ENCODE data around the gene CREB3L2.
A peak's percentile ranks its signal among the peaks of the same experiment; 100 is the strongest.

CREB3L2 gene

DNA sequence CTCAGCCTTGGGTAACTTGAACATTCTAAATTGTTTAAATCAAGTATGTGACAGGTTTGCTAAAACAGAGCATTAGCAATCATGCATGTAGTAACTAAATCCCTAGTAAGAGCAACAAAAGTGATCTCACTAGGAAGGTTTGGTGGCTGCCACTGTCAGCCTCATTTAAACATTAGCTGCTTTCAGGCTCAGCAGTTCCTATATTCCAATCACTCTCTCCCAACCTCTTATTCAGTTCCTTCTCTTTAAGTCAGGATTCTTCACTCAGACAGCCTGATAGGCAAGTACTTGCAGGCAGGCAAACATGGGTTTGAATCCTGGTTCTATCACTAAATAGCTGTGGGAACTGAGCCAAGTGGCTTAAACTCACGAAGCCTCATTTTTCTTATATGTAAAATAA is 3.6 kb downstream of the CREB3L2 start:
- TF ChIP-seq, protein P1, sequence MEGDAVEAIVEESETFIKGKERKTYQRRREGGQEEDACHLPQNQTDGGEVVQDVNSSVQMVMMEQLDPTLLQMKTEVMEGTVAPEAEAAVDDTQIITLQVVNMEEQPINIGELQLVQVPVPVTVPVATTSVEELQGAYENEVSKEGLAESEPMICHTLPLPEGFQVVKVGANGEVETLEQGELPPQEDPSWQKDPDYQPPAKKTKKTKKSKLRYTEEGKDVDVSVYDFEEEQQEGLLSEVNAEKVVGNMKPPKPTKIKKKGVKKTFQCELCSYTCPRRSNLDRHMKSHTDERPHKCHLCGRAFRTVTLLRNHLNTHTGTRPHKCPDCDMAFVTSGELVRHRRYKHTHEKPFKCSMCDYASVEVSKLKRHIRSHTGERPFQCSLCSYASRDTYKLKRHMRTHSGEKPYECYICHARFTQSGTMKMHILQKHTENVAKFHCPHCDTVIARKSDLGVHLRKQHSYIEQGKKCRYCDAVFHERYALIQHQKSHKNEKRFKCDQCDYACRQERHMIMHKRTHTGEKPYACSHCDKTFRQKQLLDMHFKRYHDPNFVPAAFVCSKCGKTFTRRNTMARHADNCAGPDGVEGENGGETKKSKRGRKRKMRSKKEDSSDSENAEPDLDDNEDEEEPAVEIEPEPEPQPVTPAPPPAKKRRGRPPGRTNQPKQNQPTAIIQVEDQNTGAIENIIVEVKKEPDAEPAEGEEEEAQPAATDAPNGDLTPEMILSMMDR (IDR thresholded peaks at IDR 0.05; ENCODE audit: low read depth, low read length, missing control alignments) = no peak
- DNase-seq (ENCODE audit: low read depth) = no peak
- in situ Hi-C loops (cut with HindIII; ENCODE audit: low sequenced_read_pairs) = loop anchor here (10.0 kb wide), 1 partner anchor 393 kb away; no protein-coding TSS in a partner anchor
- H3K4me3 ChIP-seq (ENCODE audit: low read depth, low read length) = no peak overlapping the region

DNA sequence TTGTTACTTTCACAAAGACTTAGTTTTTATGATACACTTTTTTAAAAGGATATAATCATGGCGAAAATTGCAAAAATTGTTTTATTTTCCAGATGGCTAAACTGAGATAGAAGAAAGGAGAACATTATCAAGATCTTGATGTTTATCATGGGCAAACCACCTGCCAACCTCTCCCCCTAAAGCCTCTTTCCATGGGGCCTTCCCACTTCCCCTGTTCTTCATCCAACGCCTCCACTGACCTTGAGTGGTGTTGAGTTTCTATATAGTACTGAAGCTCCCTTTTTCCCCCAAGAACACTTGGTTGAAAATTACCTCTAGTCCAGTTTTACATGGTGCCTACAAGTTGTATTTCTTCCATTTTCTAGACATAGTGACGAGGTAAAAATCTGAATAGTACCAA is 5.0 kb downstream of the CREB3L2 start:
- H3K4me3 ChIP-seq (ENCODE audit: low read depth, low read length) = no peak overlapping the region
- in situ Hi-C loops (cut with HindIII; ENCODE audit: low sequenced_read_pairs) = loop anchor here (10.0 kb wide), 1 partner anchor 392 kb away; no protein-coding TSS in a partner anchor
- no peak for DNase-seq (ENCODE audit: low read depth)
- TF ChIP-seq, protein P1 (IDR thresholded peaks at IDR 0.05; ENCODE audit: low read depth, low read length, missing control alignments) = no peak

DNA sequence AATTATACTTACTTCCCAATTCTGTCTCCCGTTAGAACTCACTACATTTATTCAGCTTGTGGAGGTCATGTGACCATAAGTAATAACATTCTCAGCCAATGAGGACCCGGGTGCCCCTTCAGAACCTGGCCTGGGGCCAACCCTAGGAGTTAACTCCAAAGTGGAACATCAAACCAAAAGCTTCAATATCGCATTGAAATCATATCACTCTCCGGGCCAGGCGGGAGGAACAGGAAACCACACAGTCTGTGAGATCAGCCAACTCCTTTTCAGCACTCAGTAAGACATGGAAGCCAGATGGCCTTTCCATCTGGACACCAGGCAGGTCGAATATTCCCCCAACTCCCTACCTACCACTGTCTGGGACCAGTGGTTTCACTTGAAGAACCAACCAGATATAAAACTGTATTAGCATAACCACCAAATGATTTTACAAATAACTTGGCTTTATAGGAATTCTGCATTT is 5.5 kb downstream of the CREB3L2 start:
- peak; percentile 79 for DNase-seq (ENCODE audit: low read depth)
- TF ChIP-seq, protein P1 (IDR thresholded peaks at IDR 0.05; ENCODE audit: low read depth, low read length, missing control alignments) = no peak
- H3K4me3 ChIP-seq (ENCODE audit: low read depth, low read length) = no peak overlapping the region
- in situ Hi-C loops (cut with HindIII; ENCODE audit: low sequenced_read_pairs) = loop anchor here (10.0 kb wide), 1 partner anchor 392 kb away; no protein-coding TSS in a partner anchor

DNA sequence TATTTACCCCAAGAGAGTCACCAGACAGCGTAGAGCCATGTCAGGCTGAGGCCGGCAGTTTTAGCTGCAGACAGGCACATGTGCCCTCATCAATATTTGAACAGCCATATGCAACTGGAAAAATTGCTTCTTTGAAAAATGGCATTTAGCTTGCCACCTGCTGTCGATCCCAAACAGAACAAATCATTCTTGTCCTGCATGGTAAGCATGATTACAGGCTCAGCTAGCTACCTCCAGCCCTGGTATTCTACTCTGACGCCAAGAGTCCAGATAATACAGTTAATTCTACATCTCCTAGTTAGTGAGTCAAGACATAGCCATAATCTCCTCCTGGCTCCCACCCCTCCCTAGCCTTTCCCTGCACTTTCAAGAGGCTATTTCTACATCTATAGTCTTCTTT is 7.7 kb downstream of the CREB3L2 start:
- in situ Hi-C loops (cut with HindIII; ENCODE audit: low sequenced_read_pairs) = loop anchor here (10.0 kb wide), 1 partner anchor 389 kb away; no protein-coding TSS in a partner anchor
- no peak for DNase-seq (ENCODE audit: low read depth)
- H3K4me3 ChIP-seq (ENCODE audit: low read depth, low read length) = no peak overlapping the region
- TF ChIP-seq, protein P1 (IDR thresholded peaks at IDR 0.05; ENCODE audit: low read depth, low read length, missing control alignments) = no peak

DNA sequence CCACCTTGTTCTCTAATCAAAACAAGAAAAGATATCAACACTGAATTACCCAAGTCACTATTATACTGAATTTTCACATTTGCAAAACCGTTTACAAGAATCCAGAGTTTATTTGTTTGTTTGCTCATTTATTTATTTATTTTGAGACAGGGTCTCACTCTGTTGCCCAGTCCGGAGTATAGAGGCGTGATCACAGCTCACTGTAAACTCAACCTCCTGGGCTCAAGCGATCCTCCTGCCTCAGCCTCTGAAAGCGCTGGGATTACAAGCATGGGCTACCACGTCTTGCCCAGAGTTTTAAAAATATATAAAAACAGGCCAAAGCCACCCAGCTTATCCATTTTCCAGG is 8.5 kb downstream of the CREB3L2 start:
- no peak overlapping the region for H3K4me3 ChIP-seq (ENCODE audit: low read depth, low read length)
- TF ChIP-seq, protein P1 (IDR thresholded peaks at IDR 0.05; ENCODE audit: low read depth, low read length, missing control alignments) = no peak
- DNase-seq (ENCODE audit: low read depth) = no peak
- in situ Hi-C loops (cut with HindIII; ENCODE audit: low sequenced_read_pairs) = loop anchor here (10.0 kb wide), 1 partner anchor 389 kb away; no protein-coding TSS in a partner anchor

DNA sequence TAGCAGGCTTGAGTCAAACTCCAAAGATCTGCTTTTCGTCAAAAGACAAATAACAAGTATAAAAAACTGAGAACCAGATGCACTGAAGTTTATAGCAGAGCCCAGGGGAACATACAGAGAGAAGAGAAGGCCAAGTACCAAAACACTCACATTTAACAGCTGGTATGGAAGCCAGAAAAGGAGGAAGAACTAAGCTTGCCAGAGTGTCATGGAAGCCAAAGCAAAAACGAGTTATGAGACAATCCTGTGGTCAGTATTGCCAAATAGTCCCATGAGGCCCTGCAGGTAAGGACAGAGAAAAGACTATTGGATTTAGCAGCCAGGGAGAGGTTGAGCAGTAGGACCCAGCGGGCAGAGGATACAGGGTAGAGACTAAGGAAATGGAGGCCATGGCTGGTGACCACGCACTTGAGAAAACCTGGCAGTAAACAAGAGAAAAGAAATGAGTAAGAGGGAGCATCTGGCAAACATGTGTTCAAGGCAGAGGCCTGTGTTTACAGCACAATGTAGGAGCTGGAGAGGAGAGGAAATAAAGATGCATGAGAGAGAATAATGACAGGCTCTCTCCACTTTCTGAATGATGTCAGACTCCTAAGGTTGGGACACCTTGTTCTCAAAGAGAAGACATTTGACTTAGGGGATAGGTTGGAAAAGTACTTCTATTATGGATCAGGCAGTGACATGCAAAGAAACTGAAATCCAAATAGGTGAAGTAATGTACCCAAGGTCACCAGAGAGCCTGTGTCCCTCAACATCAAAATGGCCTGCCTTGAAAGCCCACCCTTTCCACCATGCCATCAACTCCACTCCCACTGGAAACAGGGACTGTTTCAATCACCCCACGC is 9.1 kb downstream of the CREB3L2 start:
- in situ Hi-C loops (cut with HindIII; ENCODE audit: low sequenced_read_pairs) = loop anchor here (10.0 kb wide), 1 partner anchor 388 kb away; no protein-coding TSS in a partner anchor
- TF ChIP-seq, protein P1 (IDR thresholded peaks at IDR 0.05; ENCODE audit: low read depth, low read length, missing control alignments) = no peak
- DNase-seq (ENCODE audit: low read depth) = peak; percentile 73
- H3K4me3 ChIP-seq (ENCODE audit: low read depth, low read length) = no peak overlapping the region
